Stimulated activated CD4-positive, alpha-beta T cell treated with anti-CD3 and anti-CD28 coated beads, Interleukin-12 subunit alpha, Interleukin-12 subunit beta, amount 100 ng/mL, for 48 hours (primary cell): ENCODE measurements around the gene FAM240B.

ENCODE experiments used
- DNase-seq, 3 donors: peaks; one replicate each; pipeline ENCODE4 v3.0.0-alpha.2; 2020; ENCODE audit warnings: low read depth in 2 of 3, low spot score in 1 of 3

The FAM240B gene

GRCh38 chr9:38670542-38671371 is 49.2 kb downstream of the FAM240B start:
- DNase-seq: no peak

GRCh38 chr9:38668791-38669466 is 51.0 kb downstream of the FAM240B start:
- DNase-seq: no peak

GRCh38 chr9:38662763-38663593 is 57.0 kb downstream of the FAM240B start:
- DNase-seq: no peak

GRCh38 chr9:38659538-38659937 is 60.4 kb downstream of the FAM240B start:
- DNase-seq: no peak

GRCh38 chr9:38656896-38657295 is 63.0 kb downstream of the FAM240B start:
- no peak for DNase-seq

GRCh38 chr9:38652486-38652885 is 67.4 kb downstream of the FAM240B start:
- no peak for DNase-seq

- no peak for DNase-seq
These were observed 67.9 kb downstream of the FAM240B start for GRCh38 chr9:38652044-38652443.

GRCh38 chr9:38651400-38652042 is 68.4 kb downstream of the FAM240B start:
- no peak for DNase-seq

GRCh38 chr9:38650564-38650963 is 69.4 kb downstream of the FAM240B start:
- DNase-seq: no peak

- DNase-seq: no peak
These were observed 70.1 kb downstream of the FAM240B start for GRCh38 chr9:38649731-38650363.

- DNase-seq: no peak
These were observed 75.3 kb downstream of the FAM240B start for GRCh38 chr9:38644601-38645000.
